HG03342 (cell line): ENCODE results near the gene PRSS35.
A peak's percentile ranks its signal among the peaks of the same experiment; 100 is the strongest.
"Not testable (repeated sequence)": the region's sequence is repeated elsewhere in the genome, so short reads cannot be mapped to it uniquely, and the experiment has no call there.

Experiments used
- ATAC-seq: cut with Tn5 transposase; IDR thresholded peaks from one replicate; pipeline ENCODE4 v1.9.1; 2021; ENCODE audit warnings: mild to moderate bottlenecking, moderate library complexity; ENCODE audit not compliant: unreplicated experiment

The PRSS35 gene

GRCh38 chr6:83514866-83515466 is 2.6 kb downstream of the PRSS35 start:
- ATAC-seq = peak; percentile 66

- no peak for ATAC-seq
Measured at GRCh38 chr6:83517500-83517899, 5.2 kb downstream of the PRSS35 start.

- no peak for ATAC-seq
Measured at GRCh38 chr6:83518816-83519480, 6.6 kb downstream of the PRSS35 start.

DNA sequence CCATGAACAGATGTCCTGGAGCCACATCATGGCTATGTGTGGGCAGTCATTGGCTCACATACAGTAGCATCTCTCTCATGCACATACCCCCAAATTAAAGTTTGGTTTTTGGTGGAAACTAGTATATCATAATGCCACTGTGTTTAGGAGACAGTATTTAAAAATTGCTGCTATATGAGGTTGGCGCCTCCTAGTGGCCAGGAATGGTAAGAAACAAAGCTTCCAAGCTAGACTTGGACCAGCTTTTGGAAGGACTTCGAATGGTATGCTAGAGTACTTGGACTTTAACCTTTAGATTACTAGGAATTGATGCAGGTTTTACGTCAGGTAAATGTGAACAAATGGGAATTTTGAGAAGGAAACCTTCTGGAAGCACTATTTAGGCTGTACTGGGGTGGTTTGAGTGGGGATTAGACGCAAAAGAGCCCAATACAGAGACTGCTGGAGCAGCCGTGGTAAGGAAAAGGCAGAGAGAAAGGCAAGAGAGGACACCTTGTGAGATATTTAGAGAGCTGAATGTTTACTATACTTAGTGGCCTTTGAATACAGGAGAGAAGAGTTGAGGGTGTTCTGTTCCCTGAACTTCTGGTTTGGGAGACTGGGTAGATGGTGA is 23.8 kb downstream of the PRSS35 start:
- peak; percentile 89 for ATAC-seq

GRCh38 chr6:83536647-83537589 is 24.6 kb downstream of the PRSS35 start:
- no peak for ATAC-seq

GRCh38 chr6:83539678-83540077 is 27.3 kb downstream of the PRSS35 start:
- ATAC-seq = no peak

DNA sequence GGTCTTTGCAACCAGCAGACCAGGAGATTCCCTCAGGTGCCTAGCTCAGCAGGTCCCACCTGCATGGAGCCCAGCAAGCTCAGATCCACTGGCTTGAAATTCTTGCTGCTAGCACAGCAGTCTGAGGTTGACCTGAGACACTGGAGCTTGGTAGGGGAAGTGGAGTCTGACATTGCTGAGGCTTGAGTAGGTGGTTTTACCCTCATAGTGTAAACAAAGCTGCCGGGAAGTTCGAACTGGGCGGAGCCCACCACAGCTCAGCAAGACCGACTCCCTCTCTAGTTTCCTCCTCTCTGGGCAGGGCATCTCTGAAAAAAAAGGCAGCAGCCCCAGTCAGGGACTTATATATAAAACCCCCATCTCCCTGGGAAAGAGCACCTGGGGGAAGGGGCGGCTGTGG is 34.3 kb downstream of the PRSS35 start:
- ATAC-seq = no peak

DNA sequence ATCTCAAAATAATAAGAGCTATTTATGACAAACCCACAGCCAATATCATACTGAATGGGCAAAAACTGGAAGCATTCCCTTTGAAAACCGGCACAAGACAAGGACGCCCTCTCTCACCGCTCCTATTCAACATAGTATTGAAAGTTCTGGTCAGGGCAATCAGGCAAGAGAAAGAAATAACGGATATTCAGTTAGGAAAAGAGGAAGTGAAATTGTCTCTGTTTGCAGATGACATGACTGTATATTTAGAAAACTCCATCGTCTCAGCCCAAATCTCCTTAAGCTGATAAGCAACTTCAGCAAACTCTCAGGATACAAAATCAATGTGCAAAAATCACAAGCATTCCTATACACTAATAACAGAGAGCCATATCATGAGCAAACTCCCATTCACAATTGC is 38.1 kb downstream of the PRSS35 start:
- ATAC-seq = not testable (repeated sequence)

GRCh38 chr6:83551748-83552147 is 39.4 kb downstream of the PRSS35 start:
- ATAC-seq = not testable (repeated sequence)

GRCh38 chr6:83556871-83557270 is 44.5 kb downstream of the PRSS35 start:
- no peak for ATAC-seq

GRCh38 chr6:83558975-83559374 is 46.6 kb downstream of the PRSS35 start:
- no peak for ATAC-seq

DNA sequence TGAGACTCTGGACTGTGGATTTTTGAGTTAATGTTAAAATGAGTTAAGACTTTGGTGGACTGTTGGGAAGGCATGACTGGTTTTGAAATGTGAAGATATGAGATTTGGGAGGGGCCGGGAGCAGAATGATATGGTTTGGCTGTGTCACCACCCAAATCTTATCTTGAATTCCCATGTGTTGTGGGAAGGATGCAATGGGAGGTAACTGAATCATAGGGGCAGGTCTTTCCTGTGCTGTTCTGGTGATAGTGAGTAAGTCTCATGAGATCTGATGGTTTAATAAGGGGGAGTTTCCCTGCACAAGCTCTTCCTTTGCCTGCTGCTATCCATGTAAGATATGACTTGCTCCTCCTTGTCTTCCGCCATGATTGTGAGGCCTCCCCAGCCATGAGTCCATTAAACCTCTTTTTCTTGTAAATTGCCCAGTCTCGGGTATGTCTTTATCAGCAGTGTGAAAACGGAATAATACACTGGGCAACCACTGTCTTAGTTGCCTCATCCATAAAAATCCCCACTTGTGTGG is 59.4 kb downstream of the PRSS35 start:
- ATAC-seq = not testable (repeated sequence)

DNA sequence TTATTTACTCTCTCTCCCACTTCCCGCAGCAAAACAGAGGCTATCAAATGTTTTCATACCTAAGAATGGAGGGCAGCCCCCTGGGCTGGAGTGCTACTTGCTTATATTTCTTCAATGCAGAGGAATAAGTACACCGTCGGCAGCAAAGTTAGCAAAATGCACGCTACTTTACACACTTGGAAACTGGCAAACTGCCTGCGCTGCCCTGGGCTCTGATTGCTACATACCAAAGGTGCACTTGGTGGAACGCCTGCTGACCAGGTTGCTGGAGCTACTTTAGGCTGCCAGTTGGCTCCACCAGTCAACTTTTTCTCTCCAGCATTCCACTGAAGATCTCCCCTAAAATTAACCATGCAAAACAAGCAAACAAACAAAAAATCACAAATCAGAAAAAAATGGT is 62.4 kb downstream of the PRSS35 start:
- no peak for ATAC-seq
